Stomach smooth muscle (tissue), 2 donors: ENCODE results near the gene POU3F1.

ENCODE experiments used
- H3K27ac ChIP-seq: one replicate; pipeline ENCODE4 v1.7.0; 2013; ENCODE audit warnings: mild to moderate bottlenecking, low read length, inconsistent platforms
- H3K27me3 ChIP-seq, 2 donors: one replicate each; pipeline ENCODE4 v1.7.0; 2013; ENCODE audit warnings: low read length in 2 of 2; ENCODE audit not compliant: insufficient read depth in 2 of 2, control insufficient read depth in 1 of 2
- H3K36me3 ChIP-seq, 2 donors: one replicate each; pipeline ENCODE4 v1.7.0; 2013; ENCODE audit warnings: low read length in 2 of 2; ENCODE audit not compliant: control insufficient read depth in 2 of 2, insufficient read depth in 2 of 2
- H3K4me1 ChIP-seq: one replicate; pipeline ENCODE4 v1.7.0; 2013; ENCODE audit warnings: low read length; ENCODE audit not compliant: control insufficient read depth, insufficient read depth
- H3K4me3 ChIP-seq, 2 donors: one replicate each; pipeline ENCODE4 v1.7.0; 2013; ENCODE audit warnings: low read length in 2 of 2
- H3K9ac ChIP-seq, 2 donors: one replicate each; pipeline ENCODE4 v1.7.0; 2013; ENCODE audit warnings: low read length in 2 of 2, mild to moderate bottlenecking in 1 of 2
- H3K9me3 ChIP-seq, 2 donors: one replicate each; pipeline ENCODE4 v1.7.0; 2013; ENCODE audit warnings: low read length in 2 of 2; ENCODE audit not compliant: control insufficient read depth in 2 of 2
- donor health status: healthy.
- donor health status: Pancreatic carcinoma.

The POU3F1 gene

DNA sequence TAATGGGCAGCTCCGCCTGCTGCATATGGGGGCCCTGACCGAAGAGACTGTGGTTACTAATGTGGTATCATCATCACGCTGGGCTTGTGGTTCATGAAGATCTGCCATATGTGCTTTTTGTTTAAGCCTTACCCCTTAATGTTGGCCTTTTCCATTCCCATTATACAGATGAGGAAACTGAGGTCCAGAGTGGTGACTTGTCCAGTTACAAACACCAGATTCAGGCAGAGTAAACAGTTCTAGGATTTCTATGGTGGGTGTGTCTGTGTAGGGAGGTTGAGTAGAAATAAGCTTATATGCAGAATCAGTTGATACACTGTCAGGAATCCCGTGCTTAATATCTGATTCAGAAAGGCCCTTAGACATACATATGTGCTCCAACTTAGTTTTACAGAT lies 33.4 kb downstream of the POU3F1 start:
- peaks cover 32% of the 10 kb centered on the region for H3K4me1 ChIP-seq
- H3K27ac ChIP-seq = peak overlapping the region; percentile 96
- H3K9me3 ChIP-seq = no peaks in the 10 kb centered on the region
- peak overlapping the region; percentile 79 to 98 for H3K4me3 ChIP-seq
- H3K36me3 ChIP-seq = peaks cover 9 to 11% of the 10 kb centered on the region in 2 donors
- peak overlapping the region; percentile 90 to 100 for H3K9ac ChIP-seq
- no peaks in the 10 kb centered on the region for H3K27me3 ChIP-seq

DNA sequence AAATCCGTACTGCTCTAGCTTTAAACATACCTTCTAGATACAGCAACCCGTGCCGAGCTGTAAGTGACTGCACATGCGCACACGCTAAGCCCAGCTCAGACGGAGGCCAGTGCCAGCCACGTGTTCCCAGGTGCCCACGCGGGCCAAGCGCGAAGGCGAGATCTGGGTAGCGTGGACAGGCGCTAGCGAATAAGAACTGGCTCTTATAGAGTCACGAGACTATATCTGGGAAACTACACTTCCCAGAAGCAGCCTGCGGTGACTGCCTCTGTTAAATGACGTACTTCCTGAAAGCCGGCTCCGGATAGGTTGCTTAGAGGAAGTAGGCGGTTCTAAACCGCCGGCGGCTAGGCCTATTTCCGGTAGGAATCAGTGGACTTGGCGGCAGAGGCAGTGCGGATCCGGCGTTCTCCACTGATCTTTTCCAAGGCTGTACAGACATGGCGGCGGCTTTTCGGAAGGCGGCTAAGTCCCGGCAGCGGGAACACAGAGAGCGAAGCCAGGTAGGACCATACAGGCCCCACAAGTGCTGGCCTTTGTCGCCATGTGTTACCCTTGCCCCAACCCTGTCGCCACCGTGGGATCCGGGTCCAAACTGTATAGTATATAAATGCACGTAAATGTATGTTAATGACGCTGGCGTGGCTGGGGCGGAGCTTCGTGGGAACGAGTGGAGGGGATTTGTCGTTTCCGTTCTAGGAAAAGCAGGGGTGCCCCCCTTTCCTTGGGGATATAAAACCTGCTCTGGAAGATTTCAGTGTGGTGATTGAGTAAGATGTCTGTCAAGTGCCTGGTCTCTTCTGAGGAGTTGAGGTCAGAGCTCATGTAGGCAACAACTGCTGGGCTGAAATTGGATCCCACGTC lies 34.0 kb downstream of the POU3F1 start, which contains the start of gene UTP11:
Gene UTP11, plus strand, starts transcription at position 372 of the 864 bp plus-strand sequence. Its CDS starts 69 bp downstream, at position 441.
- Histone ChIP-seq H3K9ac (peak within 1 kb of the TSS; percentile 90 to 100), H3K4me3 (peak within 1 kb of the TSS; percentile 79 to 98), H3K4me1 (peaks cover 32% of the 10 kb centered on the region), H3K27ac (peak within 1 kb of the TSS; percentile 96), H3K9me3 (no peaks in the 10 kb centered on the region), H3K36me3 (peaks cover 6% of the 10 kb centered on the region in 2 donors), H3K27me3 (no peaks in the 10 kb centered on the region)

DNA sequence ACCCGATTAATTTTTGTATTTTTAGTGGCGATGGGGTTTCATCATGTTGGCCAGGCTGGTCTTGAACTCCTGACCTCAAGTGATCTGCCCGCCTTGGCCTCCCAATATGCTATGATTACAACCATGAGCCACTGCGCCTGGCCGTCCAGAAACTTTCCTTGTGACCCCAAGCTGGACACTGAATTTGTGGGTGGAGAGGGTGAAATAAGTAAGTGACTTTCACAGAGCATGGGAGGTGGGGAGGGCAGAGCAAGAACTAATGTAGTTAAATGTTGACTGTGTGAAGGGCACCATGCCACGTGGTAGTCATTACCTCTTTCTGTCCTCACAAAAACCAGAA lies 36.8 kb downstream of the POU3F1 start:
- H3K9me3 ChIP-seq = no peaks in the 10 kb centered on the region
- no peaks in the 10 kb centered on the region for H3K27me3 ChIP-seq
- no peak overlapping the region for H3K27ac ChIP-seq

DNA sequence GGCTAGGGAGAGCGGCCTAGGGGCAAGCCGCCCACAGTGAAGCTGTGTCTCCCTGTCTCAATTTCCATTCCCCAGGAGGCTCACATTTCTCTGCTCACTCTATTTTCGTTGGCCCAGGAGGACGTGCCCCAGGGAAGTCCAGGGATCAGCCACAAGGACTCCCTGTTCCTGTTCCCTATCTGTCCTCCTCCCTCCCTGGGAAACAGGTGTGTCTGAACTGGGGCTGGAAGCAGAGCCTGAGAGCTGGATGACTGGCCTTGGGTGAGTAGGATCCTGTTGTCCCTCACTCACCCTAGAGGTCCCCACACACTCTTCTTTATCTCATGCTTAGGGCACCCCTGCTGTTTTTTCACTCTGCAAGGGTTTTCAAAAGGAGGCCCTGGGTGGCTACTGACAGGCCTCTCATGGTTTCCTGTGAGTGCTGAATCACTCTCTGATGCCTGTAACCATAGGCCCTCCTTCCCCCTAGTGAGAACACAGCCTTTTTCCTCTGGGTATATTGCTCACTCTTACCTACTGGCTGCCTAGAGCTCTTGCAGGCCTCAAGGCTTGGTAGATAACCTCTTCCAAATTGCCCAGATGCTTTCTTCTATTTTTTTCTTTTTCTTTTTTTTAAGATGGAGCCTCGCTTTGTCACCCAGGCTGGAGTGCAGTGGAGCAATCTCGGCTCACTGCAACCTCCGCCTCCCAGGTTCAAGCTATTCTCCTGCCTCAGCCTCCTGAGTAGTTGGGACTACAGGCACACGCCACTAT lies 37.3 kb downstream of the POU3F1 start:
- H3K9me3 ChIP-seq = no peaks in the 10 kb centered on the region
- H3K4me1 ChIP-seq = peaks cover 25% of the 10 kb centered on the region
- no peaks in the 10 kb centered on the region for H3K36me3 ChIP-seq
- no peaks in the 10 kb centered on the region for H3K27me3 ChIP-seq
- no peak overlapping the region for H3K4me3 ChIP-seq
- H3K9ac ChIP-seq = no peak overlapping the region
- H3K27ac ChIP-seq = no peak overlapping the region

More for the DNA sequence above, 36.8 kb downstream of the POU3F1 start:
- H3K36me3 ChIP-seq = no peaks in the 10 kb centered on the region
- no peak overlapping the region for H3K4me3 ChIP-seq
- H3K9ac ChIP-seq = no peak overlapping the region
- H3K4me1 ChIP-seq = peaks cover 25% of the 10 kb centered on the region

DNA sequence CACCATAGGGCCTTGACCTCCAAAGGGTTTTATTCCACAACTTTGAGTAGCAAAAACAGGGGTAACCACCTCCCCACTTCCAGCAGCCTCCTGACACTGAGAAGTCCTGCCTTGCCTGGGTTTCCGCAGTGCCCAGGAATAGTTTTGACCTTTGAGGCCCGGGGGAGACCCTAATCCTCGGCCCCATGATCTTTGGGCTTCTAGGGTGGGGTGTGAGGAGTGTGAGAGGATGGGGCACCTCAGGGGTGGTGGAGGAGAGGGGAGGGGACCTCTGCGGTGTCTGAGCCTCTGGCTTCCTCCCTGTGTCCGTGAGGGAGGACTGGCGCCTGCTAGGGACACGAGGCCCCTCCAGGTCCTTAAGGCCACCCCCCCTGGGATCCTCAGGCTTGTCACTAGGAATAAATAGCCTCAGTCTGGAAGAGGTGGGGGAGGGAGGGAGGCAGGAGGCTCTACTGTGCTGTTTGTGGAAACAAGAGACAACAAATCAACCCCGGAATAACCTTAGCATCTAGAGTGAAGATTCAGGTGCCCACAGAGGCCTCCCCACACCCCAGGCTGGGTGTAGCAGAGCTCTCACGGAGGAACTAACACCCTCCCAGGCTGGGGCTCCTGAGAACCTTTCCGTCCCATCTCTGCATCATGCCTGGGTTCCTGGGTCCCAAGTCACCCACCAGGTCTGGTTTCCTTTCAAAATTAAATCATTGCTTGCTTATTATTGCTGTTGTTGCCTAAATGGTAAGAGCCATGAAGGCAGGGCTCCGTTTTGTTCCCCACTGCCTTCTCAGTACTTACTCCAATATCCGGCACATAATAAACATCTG lies 40.4 kb downstream of the POU3F1 start:
- Histone ChIP-seq H3K9me3 (no peaks in the 10 kb centered on the region), H3K27me3 (no peaks in the 10 kb centered on the region), H3K4me3 (peak overlapping the region; percentile 35 to 52), H3K4me1 (peaks cover 29% of the 10 kb centered on the region), H3K27ac (peak overlapping the region; percentile 75), H3K9ac (peak overlapping the region; percentile 62 to 63), H3K36me3 (no peaks in the 10 kb centered on the region)

DNA sequence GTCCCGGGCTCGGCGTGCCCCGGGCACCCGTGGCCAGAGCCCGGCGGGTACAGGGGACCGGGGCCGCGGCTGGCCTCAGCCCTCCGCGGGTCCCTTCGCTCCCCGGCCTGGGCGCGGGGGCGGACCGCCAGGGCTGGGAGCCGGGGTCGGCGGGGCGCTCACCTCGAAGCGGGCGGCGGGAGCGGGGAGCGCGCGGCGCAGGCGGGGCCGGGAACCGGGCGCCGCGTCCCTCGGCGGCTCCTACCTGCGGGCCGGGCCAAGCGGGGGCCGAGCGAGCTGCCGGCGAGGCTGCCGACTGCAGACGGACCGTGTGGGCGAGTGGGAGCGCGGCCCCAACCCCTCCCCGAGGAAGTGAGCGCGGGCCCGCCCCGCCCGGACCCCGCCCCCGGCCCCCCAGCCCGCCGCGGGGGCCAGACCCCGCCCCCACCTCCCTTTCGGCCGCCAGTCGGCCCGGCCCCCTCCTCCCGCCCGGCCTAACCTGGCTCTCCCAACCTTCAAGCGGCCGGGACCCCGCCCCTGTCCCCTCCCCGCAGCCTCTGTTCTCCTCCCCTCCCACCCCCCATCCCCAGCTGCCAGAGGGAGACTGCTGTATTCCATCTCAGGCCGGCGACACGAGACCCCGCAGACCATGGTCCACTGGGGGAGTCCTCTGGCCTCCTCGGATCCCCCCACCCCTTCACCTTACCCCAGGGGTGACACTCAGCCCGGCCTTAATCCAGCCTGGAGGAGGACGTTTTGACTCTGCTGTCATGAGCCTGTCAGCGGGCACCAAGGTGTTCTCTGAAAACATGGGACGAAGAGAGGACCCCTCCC lies 41.2 kb downstream of the POU3F1 start, which contains the start of gene FHL3:
Gene FHL3, minus strand, starts transcription at position 320 of the 813 bp plus-strand sequence. CDS start 6,102 bp downstream, outside the sequence.
- peak within 1 kb of the TSS; percentile 83 to 90 for H3K9ac ChIP-seq
- peak within 1 kb of the TSS; percentile 75 for H3K27ac ChIP-seq
- no peaks in the 10 kb centered on the region for H3K27me3 ChIP-seq
- H3K4me3 ChIP-seq = peak within 1 kb of the TSS; percentile 86 to 94
- H3K9me3 ChIP-seq = no peaks in the 10 kb centered on the region
- H3K36me3 ChIP-seq = no peaks in the 10 kb centered on the region
- H3K4me1 ChIP-seq = peaks cover 37% of the 10 kb centered on the region

DNA sequence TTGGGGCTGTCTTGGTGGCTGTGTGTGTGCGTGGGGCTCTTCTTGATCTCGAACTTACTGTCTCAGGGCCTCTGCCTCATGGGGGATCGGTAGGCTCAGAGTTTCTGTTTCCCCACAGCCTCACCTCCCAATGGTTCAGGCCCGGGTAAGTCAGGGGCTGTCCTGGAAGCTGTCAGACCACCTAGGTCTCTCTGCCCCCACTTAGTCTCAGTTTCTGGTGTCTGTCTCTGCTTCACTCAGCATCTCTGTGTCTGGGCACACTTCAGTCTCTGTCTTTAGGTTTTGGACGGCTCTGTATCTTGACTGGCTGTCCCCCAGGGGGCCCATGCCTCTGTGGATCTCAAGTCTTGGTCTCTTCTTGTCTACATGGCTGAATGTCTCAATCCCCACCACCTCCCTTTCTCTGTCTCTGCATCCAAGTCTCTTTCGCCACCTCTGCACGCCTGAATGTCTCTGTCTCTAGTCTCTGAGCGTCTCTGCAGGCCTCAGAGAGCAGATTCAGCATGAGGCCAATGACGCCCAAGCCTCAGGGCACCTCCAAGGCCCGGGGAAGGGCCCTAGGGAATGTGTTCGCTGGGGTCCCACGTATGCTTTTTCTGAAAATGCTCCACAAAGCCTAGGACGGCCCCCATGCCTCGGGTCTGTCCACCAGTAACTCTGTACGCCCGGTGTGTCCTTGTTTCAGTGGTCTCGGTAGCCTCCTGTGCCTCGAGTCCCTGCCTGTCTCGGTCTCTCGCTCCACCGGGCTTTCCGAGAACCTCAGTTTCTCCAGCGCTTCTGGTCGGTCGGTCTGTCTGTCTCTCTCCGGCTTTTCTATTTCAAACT lies 42.1 kb downstream of the POU3F1 start:
- no peaks in the 10 kb centered on the region for H3K9me3 ChIP-seq
- H3K4me1 ChIP-seq = peaks cover 46% of the 10 kb centered on the region

DNA sequence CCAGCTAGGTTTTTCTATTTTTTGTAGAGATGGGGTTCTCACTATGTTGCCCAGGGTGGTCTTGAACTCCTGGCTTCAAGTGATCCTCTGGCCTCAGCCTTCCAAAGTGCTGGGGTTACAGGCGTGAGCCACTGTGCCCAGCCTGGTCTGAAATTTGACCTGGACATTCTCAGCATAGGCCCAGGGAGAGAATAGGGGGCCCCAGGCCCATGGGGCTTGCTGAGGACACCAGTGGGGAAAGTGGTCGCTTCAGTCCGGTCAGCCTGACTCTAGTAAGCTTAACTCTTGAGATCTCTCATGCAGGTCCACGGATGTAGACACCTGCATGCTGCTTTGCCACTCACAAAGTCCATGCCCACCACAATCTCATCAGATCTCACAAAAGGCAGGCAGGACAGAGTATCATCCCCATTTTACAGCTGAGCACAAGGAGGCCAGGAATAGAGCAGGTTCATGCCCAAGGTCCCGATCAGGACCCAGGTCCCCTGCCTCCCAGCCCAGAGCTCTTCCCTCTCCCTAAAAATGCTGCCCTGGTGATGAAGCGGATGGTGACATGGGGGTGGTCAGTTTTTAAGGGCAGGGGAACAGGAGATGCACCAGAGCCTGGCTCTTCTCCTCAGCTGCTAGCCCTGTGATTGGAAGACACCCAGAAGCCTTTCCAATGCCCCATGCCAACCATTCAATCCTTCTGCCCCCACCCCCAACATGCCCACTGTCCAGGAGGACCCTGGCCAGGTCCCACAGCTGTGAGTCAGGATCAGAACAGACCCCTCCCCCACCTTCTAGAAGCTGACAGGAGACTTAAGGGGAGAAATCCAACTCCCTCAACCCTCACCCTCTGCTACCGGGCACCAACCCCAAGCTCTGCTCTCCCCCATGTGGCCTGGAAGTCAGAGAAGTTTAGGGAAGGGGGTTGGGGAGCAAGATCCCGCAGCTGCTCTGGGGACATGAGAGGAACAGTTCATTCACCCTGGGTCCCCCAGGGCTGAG lies 43.0 kb downstream of the POU3F1 start:
- H3K9me3 ChIP-seq = no peaks in the 10 kb centered on the region
- peak overlapping the region; percentile 74 for H3K27ac ChIP-seq
- peaks cover 56% of the 10 kb centered on the region for H3K4me1 ChIP-seq
- no peaks in the 10 kb centered on the region for H3K27me3 ChIP-seq
- peaks cover 4% of the 10 kb centered on the region in 2 donors for H3K36me3 ChIP-seq
- H3K4me3 ChIP-seq = peak overlapping the region; percentile 86 to 94
- peak overlapping the region; percentile 83 to 90 for H3K9ac ChIP-seq

More for the DNA sequence above, 42.1 kb downstream of the POU3F1 start:
- Histone ChIP-seq H3K27ac (peak overlapping the region; percentile 74), H3K4me3 (peak overlapping the region; percentile 86 to 94), H3K27me3 (no peaks in the 10 kb centered on the region), H3K9ac (peak overlapping the region; percentile 83 to 90), H3K36me3 (no peaks in the 10 kb centered on the region)
